CD14-positive monocyte (primary cell): ENCODE measurements around the gene FAAP100. TPM values are rescaled to one million over a fixed set of nuclear protein-coding genes. Genes with fewer than 3 reads are reported as not detected.

ENCODE experiments used
- DNase-seq, 3 donors: peaks; one replicate each; pipeline ENCODE4 v3.0.0-alpha.2; 2011 to 2022
- H2AFZ ChIP-seq: 2 replicates; pipeline ENCODE4 v1.6.0; 2012; ENCODE audit warnings: mild to moderate bottlenecking, low read depth, low read length, inconsistent platforms; ENCODE audit not compliant: insufficient read depth, poor library complexity, severe bottlenecking
- H3K27ac ChIP-seq, 2 donors: 1 replicate in 1 of 2; 2 replicates in 1 of 2; pipeline ENCODE4 v1.5.1; 2012 to 2013; ENCODE audit warnings: low read length in 2 of 2, control low read depth in 1 of 2, inconsistent platforms in 1 of 2, low read depth in 1 of 2, mild to moderate bottlenecking in 1 of 2
- H3K27me3 ChIP-seq, 2 donors: one replicate each; pipeline versions ENCODE4 v1.6.0 to v1.6.1; 2011 to 2013; ENCODE audit warnings: low read length in 2 of 2; ENCODE audit not compliant: control insufficient read depth in 2 of 2, insufficient read depth in 2 of 2
- H3K36me3 ChIP-seq, 2 donors: replicated peaks in 1 of 2; 1 replicate in 1 of 2; 2 replicates in 1 of 2; pipeline versions ENCODE4 v1.5.1 to v1.6.1; 2012 to 2013; ENCODE audit warnings: low read length in 2 of 2, control low read depth in 1 of 2, inconsistent platforms in 1 of 2, mild to moderate bottlenecking in 1 of 2; ENCODE audit not compliant: insufficient read depth in 2 of 2, control insufficient read depth in 1 of 2
- H3K4me1 ChIP-seq, 2 donors: 1 replicate in 1 of 2; 2 replicates in 1 of 2; pipeline versions ENCODE4 v1.5.1 to v1.6.1; 2012 to 2013; ENCODE audit warnings: low read length in 2 of 2, control low read depth in 1 of 2, inconsistent platforms in 1 of 2, mild to moderate bottlenecking in 1 of 2, moderate library complexity in 1 of 2; ENCODE audit not compliant: insufficient read depth in 2 of 2, control insufficient read depth in 1 of 2
- H3K4me2 ChIP-seq: replicated peaks from 2 replicates; pipeline ENCODE3; 2012; ENCODE audit warnings: low read length, moderate library complexity, mild to moderate bottlenecking; ENCODE audit not compliant: poor library complexity, severe bottlenecking; ENCODE audit errors: extremely low read depth
- H3K4me3 ChIP-seq, 3 experiments: fragments of 200-600 bp in 1 of 3; sonication (generic) in 1 of 3; replicated peaks in 1 of 3; 1 replicate in 2 of 3; 2 replicates in 1 of 3; pipeline ENCODE4 v1.5.1; 2011 to 2013; ENCODE audit warnings: low read length in 3 of 3, mild to moderate bottlenecking in 3 of 3, control low read depth in 2 of 3, low read depth in 2 of 3, inconsistent platforms in 1 of 3, moderate library complexity in 1 of 3
- H3K79me2 ChIP-seq: 2 replicates; pipeline ENCODE4 v1.6.0; 2012; ENCODE audit warnings: mild to moderate bottlenecking, control low read depth, inconsistent platforms, low read length, moderate library complexity; ENCODE audit not compliant: insufficient read depth
- H3K9ac ChIP-seq: 2 replicates; pipeline ENCODE4 v1.6.0; 2017; ENCODE audit warnings: low read length, mild to moderate bottlenecking; ENCODE audit not compliant: insufficient read depth, poor library complexity, severe bottlenecking
- H3K9me3 ChIP-seq, 2 donors: replicated peaks in 1 of 2; 1 replicate in 1 of 2; 2 replicates in 1 of 2; pipeline versions ENCODE4 v1.5.1 to v1.6.1; 2012 to 2013; ENCODE audit warnings: low read length in 2 of 2, control low read depth in 1 of 2; ENCODE audit not compliant: control insufficient read depth in 1 of 2, insufficient read depth in 1 of 2
- H4K20me1 ChIP-seq: 2 replicates; pipeline ENCODE4 v1.6.0; 2012; ENCODE audit warnings: mild to moderate bottlenecking, low read length, control low read depth, moderate library complexity; ENCODE audit not compliant: insufficient read depth
- H3K27ac Mint-ChIP-seq, 7 donors: one replicate each; pipeline ENCODE4 v1.8.0; 2020; ENCODE audit warnings: mild to moderate bottlenecking in 7 of 7, mixed read lengths in 7 of 7, moderate library complexity in 6 of 7, inconsistent platforms in 2 of 7
- H3K27me3 Mint-ChIP-seq, 3 donors: one replicate each; pipeline ENCODE4 v1.8.0; 2021 to 2022; ENCODE audit warnings: low read depth in 3 of 3, mild to moderate bottlenecking in 3 of 3, mixed read lengths in 3 of 3, moderate library complexity in 3 of 3, inconsistent platforms in 1 of 3
- H3K36me3 Mint-ChIP-seq, 2 donors: one replicate each; pipeline ENCODE4 v1.8.0; 2020; ENCODE audit warnings: mixed read lengths in 2 of 2, inconsistent platforms in 1 of 2, mild to moderate bottlenecking in 1 of 2
- H3K4me1 Mint-ChIP-seq: one replicate; pipeline ENCODE4 v1.8.0; 2020; ENCODE audit warnings: mild to moderate bottlenecking, mixed read lengths
- H3K4me3 Mint-ChIP-seq, 2 donors: one replicate each; pipeline ENCODE4 v1.8.0; 2020; ENCODE audit warnings: mild to moderate bottlenecking in 2 of 2, mixed read lengths in 2 of 2, moderate library complexity in 1 of 2
- H3K9me3 Mint-ChIP-seq, 7 donors: one replicate each; pipeline ENCODE4 v1.8.0; 2020 to 2022; ENCODE audit warnings: mixed read lengths in 7 of 7, mild to moderate bottlenecking in 6 of 7, moderate library complexity in 6 of 7, inconsistent platforms in 2 of 7
- WGBS: methylation state at CpG from one replicate; pipeline ENCODE4 v1.1.5; 2013; ENCODE audit warnings: missing lambda C conversion rate; ENCODE audit not compliant: insufficient coverage; 5-methylcytosine and 5-hydroxymethylcytosine counted together
- intact Hi-C, 2 donors: fragments of 100-400 bp; cut with micrococcal nuclease; formaldehyde crosslinking; loops; one replicate each; pipeline versions ENCODE4 v1.15.0 to v1.15.1; 2023
- polyA plus RNA-seq, 3 donors: library from polyadenylated mRNA; depleted of rRNA in 1 of 3; unstranded in 2 of 3; stranded (reverse) in 1 of 3; fragments of 300-500 nt in 2 of 3; fragments of >200 nt in 1 of 3; fragmentation: Illumina TruSeq in 2 of 3; gene quantifications; 1 replicate in 2 of 3; 2 replicates in 1 of 3; pipeline ENCODE4 v1.2.3, GENCODE V29; 2012 to 2021
- TF ChIP-seq, protein P1 (sequence below): fragments of 200-600 bp; IDR thresholded peaks from one replicate; pipeline ENCODE4 v1.8.0; 2022; ENCODE audit warnings: antibody characterized with exemption, mild to moderate bottlenecking

The FAAP100 gene
- polyA plus RNA-seq, 3 donors = 10.3 to 37.6 (median 13.9) TPM

- Histone ChIP-seq H3K79me2 (peaks cover 32% of the 10 kb centered on the region), H3K36me3 (peaks cover 72 to 77% of the 10 kb centered on the region in 2 donors), H2AFZ (no peak overlapping the region), H3K9me3 (no peaks in the 10 kb centered on the region), H3K4me3 (no peak overlapping the region), H3K4me2 (no peak overlapping the region), H4K20me1 (peaks cover 15% of the 10 kb centered on the region), H3K4me1 (peaks cover 11 to 14% of the 10 kb centered on the region in 2 donors), H3K27me3 (no peaks in the 10 kb centered on the region), H3K27ac (no peak overlapping the region), H3K9ac (no peak overlapping the region)
- TF ChIP-seq, protein P1, sequence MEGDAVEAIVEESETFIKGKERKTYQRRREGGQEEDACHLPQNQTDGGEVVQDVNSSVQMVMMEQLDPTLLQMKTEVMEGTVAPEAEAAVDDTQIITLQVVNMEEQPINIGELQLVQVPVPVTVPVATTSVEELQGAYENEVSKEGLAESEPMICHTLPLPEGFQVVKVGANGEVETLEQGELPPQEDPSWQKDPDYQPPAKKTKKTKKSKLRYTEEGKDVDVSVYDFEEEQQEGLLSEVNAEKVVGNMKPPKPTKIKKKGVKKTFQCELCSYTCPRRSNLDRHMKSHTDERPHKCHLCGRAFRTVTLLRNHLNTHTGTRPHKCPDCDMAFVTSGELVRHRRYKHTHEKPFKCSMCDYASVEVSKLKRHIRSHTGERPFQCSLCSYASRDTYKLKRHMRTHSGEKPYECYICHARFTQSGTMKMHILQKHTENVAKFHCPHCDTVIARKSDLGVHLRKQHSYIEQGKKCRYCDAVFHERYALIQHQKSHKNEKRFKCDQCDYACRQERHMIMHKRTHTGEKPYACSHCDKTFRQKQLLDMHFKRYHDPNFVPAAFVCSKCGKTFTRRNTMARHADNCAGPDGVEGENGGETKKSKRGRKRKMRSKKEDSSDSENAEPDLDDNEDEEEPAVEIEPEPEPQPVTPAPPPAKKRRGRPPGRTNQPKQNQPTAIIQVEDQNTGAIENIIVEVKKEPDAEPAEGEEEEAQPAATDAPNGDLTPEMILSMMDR = no peak
- Mint-ChIP-seq H3K9me3 (peaks cover 0 to 2% (median 0%) of the 10 kb centered on the region in 7 donors), H3K27ac (no peak overlapping the region), H3K36me3 (peaks cover 48 to 85% of the 10 kb centered on the region in 2 donors), H3K27me3 (peaks cover 0 to 1% (median 0%) of the 10 kb centered on the region in 3 donors), H3K4me1 (peaks cover 11% of the 10 kb centered on the region), H3K4me3 (no peak overlapping the region)
- DNase-seq = no peak
- WGBS = 96% methylated on average over 14 of the region's 14 CpGs
- intact Hi-C loops = no loop called here
These were observed 4.6 kb downstream of the FAAP100 start for GRCh38 chr17:81547614-81547982.

- Histone ChIP-seq H4K20me1 (peaks cover 15% of the 10 kb centered on the region), H2AFZ (no peak overlapping the region), H3K79me2 (peaks cover 31% of the 10 kb centered on the region), H3K27ac (no peak overlapping the region), H3K9ac (no peak overlapping the region), H3K4me2 (no peak overlapping the region), H3K9me3 (no peaks in the 10 kb centered on the region), H3K4me1 (peaks cover 11 to 13% of the 10 kb centered on the region in 2 donors), H3K27me3 (no peaks in the 10 kb centered on the region), H3K4me3 (no peak overlapping the region), H3K36me3 (peaks cover 77 to 81% of the 10 kb centered on the region in 2 donors)
- WGBS = 95% methylated on average over 36 of the region's 36 CpGs
- no peak for DNase-seq
- TF ChIP-seq, protein P1 = no peak
- peaks cover 0 to 2% (median 0%) of the 10 kb centered on the region in 7 donors for H3K9me3 Mint-ChIP-seq
- H3K27ac Mint-ChIP-seq = no peak overlapping the region
- H3K4me3 Mint-ChIP-seq = no peak overlapping the region
- intact Hi-C loops = no loop called here
- peaks cover 11% of the 10 kb centered on the region for H3K4me1 Mint-ChIP-seq
- peaks cover 0 to 1% (median 0%) of the 10 kb centered on the region in 3 donors for H3K27me3 Mint-ChIP-seq
- H3K36me3 Mint-ChIP-seq = peaks cover 49 to 90% of the 10 kb centered on the region in 2 donors
These were observed 5.1 kb downstream of the FAAP100 start for GRCh38 chr17:81546906-81547613.
